Measurements from ENCODE around the gene JAM3.

The JAM3 gene

DNA sequence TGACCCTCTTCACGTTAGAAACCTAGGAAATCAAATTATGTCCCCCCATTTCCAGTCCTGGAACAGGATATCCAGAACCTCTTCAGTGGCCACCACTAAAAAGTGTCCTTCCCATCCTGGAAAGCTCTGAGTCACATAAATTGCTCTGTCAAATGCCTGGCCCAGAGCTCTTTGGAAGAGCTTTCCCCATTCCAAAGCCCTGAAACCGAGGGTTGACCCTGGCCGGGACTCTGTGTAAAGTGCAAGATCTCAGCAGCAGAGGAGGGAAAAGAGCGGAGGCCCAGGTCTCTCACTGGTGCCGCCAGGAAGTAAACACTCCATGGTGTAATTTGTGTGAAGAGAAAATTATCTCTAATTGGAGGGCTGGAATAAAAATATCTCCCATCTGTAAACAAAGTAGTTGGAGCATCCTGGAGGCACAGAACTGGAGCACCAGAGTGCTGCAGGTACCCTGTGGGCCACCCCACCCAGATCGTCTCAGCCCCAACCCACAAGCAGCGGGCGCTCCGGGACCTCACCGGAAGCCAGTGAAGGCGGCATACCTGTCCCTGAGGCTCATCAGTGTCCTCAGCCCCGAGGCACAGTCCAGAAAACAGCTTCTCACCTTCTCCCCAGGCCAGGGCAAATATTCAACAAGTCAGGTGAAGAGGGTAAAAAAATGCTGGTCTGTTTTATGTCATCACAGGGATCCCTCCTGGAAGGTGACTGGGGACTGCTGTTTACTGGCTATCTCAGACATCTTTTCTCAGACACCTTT lies 4.7 kb upstream of the JAM3 start:
- TF ChIP-seq, protein P1, sequence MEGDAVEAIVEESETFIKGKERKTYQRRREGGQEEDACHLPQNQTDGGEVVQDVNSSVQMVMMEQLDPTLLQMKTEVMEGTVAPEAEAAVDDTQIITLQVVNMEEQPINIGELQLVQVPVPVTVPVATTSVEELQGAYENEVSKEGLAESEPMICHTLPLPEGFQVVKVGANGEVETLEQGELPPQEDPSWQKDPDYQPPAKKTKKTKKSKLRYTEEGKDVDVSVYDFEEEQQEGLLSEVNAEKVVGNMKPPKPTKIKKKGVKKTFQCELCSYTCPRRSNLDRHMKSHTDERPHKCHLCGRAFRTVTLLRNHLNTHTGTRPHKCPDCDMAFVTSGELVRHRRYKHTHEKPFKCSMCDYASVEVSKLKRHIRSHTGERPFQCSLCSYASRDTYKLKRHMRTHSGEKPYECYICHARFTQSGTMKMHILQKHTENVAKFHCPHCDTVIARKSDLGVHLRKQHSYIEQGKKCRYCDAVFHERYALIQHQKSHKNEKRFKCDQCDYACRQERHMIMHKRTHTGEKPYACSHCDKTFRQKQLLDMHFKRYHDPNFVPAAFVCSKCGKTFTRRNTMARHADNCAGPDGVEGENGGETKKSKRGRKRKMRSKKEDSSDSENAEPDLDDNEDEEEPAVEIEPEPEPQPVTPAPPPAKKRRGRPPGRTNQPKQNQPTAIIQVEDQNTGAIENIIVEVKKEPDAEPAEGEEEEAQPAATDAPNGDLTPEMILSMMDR (conservative IDR thresholded peaks at IDR 0.05; ENCODE audit: low read depth, low read length): no peak
- DNase-seq (ENCODE audit: low read depth): no peak
- H3K4me3 ChIP-seq (ENCODE audit: low read length): no peak overlapping the region

DNA sequence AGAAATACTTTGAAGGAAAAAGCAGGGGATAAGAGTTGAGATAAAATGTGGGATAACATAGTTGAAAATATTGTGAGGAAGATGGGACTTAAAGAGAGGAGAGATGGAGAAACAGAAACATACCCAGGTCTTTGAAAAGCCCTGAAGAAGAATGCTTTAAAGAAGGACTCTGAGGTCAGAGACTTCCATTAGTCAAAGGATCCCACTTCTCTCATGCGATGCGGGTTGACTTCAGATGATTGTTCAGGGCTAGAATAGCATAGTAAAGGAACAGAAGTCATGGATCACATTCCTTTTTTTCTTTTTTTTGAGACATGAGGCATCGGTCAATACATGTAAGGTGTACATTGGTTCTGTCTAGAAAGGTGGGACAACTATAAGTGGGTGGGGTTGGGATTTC lies 3.5 kb upstream of the JAM3 start:
- TF ChIP-seq, protein P1 (conservative IDR thresholded peaks at IDR 0.05; ENCODE audit: low read depth, low read length): no peak
- H3K4me3 ChIP-seq (ENCODE audit: low read length): no peak overlapping the region
- no peak for DNase-seq (ENCODE audit: low read depth)

DNA sequence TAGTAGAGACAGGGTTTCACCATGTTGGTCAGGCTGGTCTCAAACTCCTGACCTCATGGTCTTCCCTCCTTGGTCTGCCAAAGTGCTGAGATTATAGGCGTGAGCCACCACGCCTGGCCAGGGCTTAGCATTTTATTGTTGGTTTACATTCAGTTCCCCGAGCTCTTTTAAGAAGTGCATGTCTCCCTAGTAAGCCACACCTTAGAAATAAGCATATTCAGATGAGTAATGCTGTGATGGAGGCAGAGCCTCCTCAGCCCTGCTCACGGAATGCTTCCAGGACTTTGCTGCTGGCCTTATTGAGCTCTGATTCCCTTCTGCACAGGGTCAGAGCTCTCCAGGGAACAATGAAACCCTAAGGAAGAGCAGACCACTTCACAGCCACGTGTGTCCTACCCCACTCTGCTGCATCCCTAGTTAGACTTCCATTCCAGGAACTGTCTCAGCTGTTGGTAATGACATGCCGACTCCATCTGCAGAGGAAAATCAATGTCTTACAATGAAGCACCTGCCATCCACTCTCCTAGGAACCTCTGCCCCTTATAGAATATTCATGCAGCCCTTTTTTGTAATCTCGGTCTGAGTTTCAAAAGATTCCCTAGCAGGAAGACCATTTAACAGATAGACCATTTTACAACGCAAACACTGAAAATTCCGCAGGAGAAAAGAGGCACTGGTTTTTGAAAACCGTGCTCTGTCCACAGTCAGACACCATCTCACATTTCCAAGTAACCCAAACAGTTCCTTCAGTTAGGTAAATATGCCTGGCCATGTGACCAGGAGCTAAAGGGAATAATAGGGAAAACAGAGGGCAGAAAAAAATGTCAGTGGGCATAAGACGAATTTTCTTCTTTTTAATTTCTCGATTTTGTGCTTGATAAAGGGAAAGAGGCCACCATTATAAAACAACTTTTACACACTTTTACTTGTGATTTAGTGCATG lies 1.7 kb upstream of the JAM3 start:
- TF ChIP-seq, protein P1 (conservative IDR thresholded peaks at IDR 0.05; ENCODE audit: low read depth, low read length): no peak
- no peak for DNase-seq (ENCODE audit: low read depth)
- H3K4me3 ChIP-seq (ENCODE audit: low read length): no peak overlapping the region

DNA sequence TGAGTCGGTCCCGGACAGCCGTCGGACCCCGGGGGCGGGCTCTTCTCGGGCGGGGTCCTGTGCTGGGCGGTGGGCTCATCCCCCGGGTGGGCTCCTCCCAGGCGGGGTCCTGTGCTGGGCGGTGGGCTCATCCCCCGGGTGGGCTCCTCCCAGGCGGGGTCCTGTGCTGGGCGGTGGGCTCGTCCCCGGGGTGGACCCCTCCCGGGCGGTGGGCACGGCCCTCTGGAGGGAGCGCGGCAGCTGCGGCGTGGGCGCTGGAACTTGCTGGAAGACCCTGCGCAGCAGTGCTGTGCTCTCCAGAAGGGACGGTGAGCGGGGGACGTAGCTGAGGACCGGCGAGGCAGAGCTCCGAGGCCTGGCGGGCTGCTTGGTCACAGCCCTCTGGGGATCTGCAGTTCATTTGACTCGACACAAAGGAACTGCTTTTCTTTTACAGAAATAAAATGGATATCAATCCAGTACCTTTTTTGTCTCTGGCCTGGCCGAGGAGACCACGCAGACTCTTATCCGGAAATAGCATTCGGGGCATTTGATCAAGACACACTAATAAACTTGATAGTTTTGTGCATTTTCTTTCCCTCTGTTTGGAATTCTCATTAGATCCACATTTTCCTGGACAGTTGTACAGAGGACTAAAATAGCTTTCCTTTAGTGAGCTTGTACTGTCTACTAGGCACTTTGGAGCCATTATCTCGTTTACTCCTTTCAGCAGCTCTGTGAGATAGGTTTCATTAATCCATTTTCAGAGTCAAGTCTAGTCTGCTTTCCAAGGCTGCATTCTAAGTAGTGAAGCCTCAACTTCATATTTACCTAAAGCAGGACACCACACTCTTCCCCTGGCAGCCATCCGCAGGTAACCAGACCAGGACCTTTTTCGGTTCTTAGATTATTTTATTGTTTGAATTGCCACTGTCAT lies 812 bp downstream of the JAM3 start:
- H3K4me3 ChIP-seq (ENCODE audit: low read length): peak overlapping the region; percentile 81
- DNase-seq (ENCODE audit: low read depth): no peak
- TF ChIP-seq, protein P1 (conservative IDR thresholded peaks at IDR 0.05; ENCODE audit: low read depth, low read length): no peak

DNA sequence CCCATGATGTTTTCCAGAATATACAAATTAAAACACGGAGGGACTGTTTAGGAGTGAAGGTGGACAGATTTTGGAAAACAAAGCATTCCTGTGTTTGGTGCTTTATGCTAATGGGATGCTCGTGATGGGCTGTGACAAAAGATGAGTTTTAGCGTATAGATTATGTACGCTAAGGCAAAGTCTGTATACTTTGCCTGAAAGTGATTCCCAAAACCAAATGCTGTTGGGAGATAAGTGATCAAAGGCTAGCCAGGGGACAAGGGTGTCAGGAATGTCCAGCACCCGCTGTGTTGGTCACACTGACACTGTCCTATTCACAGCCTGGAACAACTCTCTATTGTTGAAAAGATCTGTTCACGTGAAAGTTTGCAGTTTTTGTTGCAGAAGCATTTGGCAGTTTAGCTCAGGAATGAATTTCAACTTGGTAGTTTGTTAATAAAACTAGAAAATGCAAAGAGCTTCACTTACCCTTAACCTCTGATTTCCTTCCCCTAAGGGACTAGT lies 1.5 kb downstream of the JAM3 start:
- H3K4me3 ChIP-seq (ENCODE audit: low read length): no peak overlapping the region
- DNase-seq (ENCODE audit: low read depth): no peak
- TF ChIP-seq, protein P1 (conservative IDR thresholded peaks at IDR 0.05; ENCODE audit: low read depth, low read length): no peak

DNA sequence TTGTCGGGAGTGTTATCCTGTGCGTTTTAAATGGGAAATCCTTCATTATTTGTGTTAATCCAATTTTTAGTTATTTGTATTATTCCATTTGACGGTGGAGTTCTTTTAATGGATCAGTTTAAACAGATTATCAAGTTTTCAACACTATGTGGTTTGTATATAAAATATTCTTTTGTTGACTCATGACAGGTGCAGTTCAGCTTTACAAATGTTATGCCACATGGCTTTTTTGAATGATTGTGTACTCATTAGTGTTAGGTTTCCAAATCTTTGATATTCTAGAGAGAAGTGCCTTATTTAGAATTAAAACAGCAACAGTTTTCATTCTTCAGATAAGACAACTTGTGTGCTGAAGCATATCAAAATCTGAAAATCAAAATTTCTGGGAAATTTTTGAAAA lies 2.4 kb downstream of the JAM3 start:
- no peak for DNase-seq (ENCODE audit: low read depth)
- no peak overlapping the region for H3K4me3 ChIP-seq (ENCODE audit: low read length)
- TF ChIP-seq, protein P1 (conservative IDR thresholded peaks at IDR 0.05; ENCODE audit: low read depth, low read length): no peak

Data from retinal pigment epithelial cell (primary cell).